HG03045 (cell line): Measurements from ENCODE around the gene TAF6L.
"Not testable (repeated sequence)": the region's sequence is repeated elsewhere in the genome, so short reads cannot be mapped to it uniquely, and the experiment has no call there.

Experiments
- ATAC-seq: cut with Tn5 transposase; IDR thresholded peaks from one replicate; pipeline ENCODE4 v1.9.1; 2021; ENCODE audit warnings: mild to moderate bottlenecking, moderate library complexity; ENCODE audit not compliant: unreplicated experiment

TAF6L gene

GRCh38 chr11:62757846-62758788 lies 13.1 kb upstream of the TAF6L start:
- no peak for ATAC-seq

- ATAC-seq: not testable (repeated sequence)
These were observed 10.3 kb upstream of the TAF6L start for GRCh38 chr11:62760867-62761227.

GRCh38 chr11:62770778-62771143 lies 435 bp upstream of the TAF6L start:
- no peak for ATAC-seq

- ATAC-seq: no peak
These were observed 3.2 kb downstream of the TAF6L start for GRCh38 chr11:62774407-62774806.

- ATAC-seq: no peak
These were observed 4.5 kb downstream of the TAF6L start for GRCh38 chr11:62775646-62776045.

- ATAC-seq: no peak
These were observed 6.2 kb downstream of the TAF6L start for GRCh38 chr11:62777389-62777788.

GRCh38 chr11:62778441-62778840 lies 7.2 kb downstream of the TAF6L start:
- ATAC-seq: no peak

- ATAC-seq: no peak
These were observed 11.6 kb downstream of the TAF6L start for GRCh38 chr11:62782753-62783152.

GRCh38 chr11:62786318-62787004 lies 15.3 kb downstream of the TAF6L start:
- peak; percentile 65 for ATAC-seq

GRCh38 chr11:62787005-62787759 lies 16.0 kb downstream of the TAF6L start, which contains the start of gene TMEM179B:
Gene TMEM179B (plus strand): TSS chr11:62787402. CDS start chr11:62787432, 30 bp downstream.
- peak; percentile 65 for ATAC-seq

GRCh38 chr11:62788991-62789390 lies 17.8 kb downstream of the TAF6L start:
- ATAC-seq: no peak

- ATAC-seq: no peak
These were observed 18.4 kb downstream of the TAF6L start for GRCh38 chr11:62789576-62789975.

GRCh38 chr11:62791501-62792201 lies 20.5 kb downstream of the TAF6L start, which contains the start of gene TMEM223:
Gene TMEM223 (minus strand): TSS chr11:62792006. CDS start chr11:62791994, 12 bp downstream.
- ATAC-seq: peak; percentile 55

- ATAC-seq: peak; percentile 3
These were observed 21.0 kb downstream of the TAF6L start for GRCh38 chr11:62792202-62792575.

- no peak for ATAC-seq
These were observed 23.1 kb downstream of the TAF6L start for GRCh38 chr11:62794201-62794775.

- no peak for ATAC-seq
These were observed 25.1 kb downstream of the TAF6L start for GRCh38 chr11:62796281-62796680.

- ATAC-seq: no peak
These were observed 28.3 kb downstream of the TAF6L start for GRCh38 chr11:62799486-62799885.

- no peak for ATAC-seq
These were observed 29.9 kb downstream of the TAF6L start for GRCh38 chr11:62801071-62801470.

GRCh38 chr11:62804310-62805075 lies 33.3 kb downstream of the TAF6L start:
- ATAC-seq: peak; percentile 1
